ENCODE data around the gene ELANE. TPM values are rescaled to one million over a fixed set of nuclear protein-coding genes. Genes with fewer than 3 reads are reported as not detected.
A peak's percentile ranks its signal among the peaks of the same experiment; 100 is the strongest.

Gene ELANE
- total RNA-seq, 2 donors from 2014 or later: 0.81 TPM; not detected in 1

DNA sequence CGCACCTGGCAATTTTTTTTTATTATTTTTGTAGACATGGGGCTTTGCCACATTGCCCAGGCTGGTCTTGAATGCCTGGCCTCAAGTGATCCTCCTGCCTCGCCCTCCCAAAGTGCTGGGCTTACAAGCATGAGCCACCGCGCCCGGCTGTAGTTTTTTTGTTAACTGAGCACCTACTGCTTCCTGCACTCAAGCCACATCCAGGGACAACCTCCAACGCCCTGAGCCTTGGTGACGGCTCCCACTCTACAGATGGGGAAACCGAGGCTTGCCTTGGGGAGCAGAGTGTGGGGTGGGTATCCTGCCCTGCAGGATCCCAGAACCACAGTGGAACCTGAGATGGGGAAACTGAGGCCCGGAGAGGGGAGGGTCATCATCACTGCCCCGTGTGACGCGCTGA is 3.0 kb downstream of the ELANE start:
- intact Hi-C loops (cut with DNase I, micrococcal nuclease): no loop called here
- DNase-seq (no peak), ATAC-seq (no peak)

DNA sequence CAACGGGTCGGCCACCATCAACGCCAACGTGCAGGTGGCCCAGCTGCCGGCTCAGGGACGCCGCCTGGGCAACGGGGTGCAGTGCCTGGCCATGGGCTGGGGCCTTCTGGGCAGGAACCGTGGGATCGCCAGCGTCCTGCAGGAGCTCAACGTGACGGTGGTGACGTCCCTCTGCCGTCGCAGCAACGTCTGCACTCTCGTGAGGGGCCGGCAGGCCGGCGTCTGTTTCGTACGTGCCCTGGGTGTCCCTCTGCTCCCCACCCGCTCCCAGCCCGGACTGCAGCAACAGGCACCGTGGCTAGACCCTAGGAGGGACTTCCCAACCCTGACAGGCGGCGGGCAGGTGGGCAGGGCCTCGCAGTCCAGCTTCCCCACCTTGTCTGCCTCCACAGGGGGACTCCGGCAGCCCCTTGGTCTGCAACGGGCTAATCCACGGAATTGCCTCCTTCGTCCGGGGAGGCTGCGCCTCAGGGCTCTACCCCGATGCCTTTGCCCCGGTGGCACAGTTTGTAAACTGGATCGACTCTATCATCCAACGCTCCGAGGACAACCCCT is 3.5 kb downstream of the ELANE start:
- no peak for DNase-seq
- intact Hi-C loops (cut with DNase I, micrococcal nuclease): no loop called here
- no peak for ATAC-seq

DNA sequence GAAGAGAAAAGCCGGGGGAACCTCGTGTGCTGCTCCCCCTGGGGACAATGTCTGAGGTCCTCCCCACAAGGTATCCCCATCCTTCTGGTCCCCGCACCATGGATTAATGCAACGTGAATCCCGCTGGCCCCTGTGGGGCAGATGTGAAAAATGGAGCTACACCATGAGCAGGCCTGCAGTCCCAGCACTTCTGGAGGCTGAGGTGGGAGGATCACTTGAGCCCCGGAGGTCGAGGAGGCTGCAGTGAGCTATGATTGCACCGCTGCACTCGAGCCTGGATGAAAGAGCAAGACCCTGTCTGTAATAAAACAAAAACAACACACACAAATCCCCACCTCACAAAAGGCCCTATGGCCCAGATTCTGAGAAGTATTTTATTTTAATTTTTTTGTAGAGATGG is 6.2 kb downstream of the ELANE start:
- DNase-seq: no peak
- no peak for ATAC-seq
- intact Hi-C loops (cut with DNase I, micrococcal nuclease): no loop called here

DNA sequence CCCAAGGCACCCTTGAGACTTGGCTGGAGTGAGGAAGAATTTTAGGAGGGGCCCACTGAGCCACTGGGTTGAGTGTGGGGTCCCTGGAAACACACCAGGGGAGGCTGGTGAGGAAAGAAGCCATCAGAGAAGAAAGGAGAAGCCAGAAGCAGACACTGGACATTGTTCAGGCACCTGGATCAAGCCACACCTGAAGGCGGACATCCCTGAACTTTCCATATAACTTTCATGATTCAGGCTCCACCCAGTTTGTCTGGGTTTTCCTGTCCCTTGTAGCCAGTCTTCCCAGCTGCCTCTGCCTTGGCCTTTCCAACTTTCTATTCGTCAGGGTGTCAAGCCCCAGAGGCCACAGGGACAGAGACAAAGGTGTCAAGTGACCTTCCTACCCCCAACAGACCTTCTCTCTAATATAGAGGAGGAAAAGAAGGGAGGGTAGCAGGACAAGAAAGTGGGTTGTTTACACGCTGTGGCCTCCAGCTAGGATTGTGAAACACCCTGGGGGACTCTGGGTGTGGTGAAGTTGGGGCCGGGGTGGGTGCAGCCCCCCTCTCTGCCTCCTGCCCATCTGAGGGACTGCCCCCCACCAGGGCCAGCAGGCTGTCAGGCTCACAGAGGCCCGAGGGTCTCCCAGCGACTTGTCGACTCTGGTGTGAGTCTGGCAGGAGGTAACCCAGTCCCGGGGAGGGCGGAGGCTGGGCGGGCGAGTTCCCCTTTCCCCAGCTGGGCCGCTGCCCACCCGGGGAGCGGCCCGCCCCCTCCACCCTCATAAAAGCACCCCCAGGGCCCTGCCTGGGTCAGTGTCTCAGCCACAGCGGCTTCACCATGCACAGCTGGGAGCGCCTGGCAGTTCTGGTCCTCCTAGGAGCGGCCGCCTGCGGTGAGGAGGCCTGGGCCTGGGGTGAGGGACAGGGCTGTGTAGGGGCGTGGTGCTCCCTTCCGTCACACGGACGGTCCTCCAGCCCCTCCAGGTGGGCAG is 7.1 kb downstream of the ELANE start, which contains the start of gene CFD:
CFD (plus strand) TSS at position 797 of the 976 bp plus-strand sequence; CDS start at position 823, 26 bp downstream.
- intact Hi-C loops (cut with DNase I, micrococcal nuclease): no loop called here
- DNase-seq (peak; percentile 50 to 63), ATAC-seq (peak; percentile 9)

DNA sequence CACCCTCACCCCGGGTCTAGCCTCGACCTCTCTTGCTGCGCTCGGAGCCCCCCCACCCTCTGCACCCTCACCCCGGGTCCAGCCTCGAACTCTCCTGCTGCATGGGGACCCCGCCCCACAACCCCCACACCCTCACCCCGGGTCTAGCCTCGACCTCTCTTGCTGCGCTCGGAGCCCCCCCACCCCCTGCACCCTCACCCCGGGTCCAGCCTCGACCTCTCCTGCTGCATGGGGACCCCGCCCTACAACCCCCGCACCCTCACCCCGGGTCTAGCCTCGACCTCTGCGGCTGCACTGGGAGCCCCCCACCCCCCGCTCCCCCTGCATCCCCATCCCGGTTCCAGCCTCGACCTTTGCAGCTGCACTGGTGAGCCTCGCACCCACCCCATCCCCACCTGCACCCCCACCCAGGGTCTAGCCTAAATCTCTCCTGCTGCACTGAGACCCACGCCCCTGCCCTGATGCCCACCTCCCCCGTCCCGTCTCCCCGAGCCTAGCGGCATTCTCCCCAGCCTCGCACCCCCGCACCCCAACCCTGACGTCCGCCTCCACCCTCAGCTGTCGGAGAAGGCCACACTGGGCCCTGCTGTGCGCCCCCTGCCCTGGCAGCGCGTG is 9.1 kb downstream of the ELANE start:
- intact Hi-C loops (cut with DNase I, micrococcal nuclease): loop anchor here in 1 of 2 donors (5.0 kb wide), 1 partner anchor 56 kb away; the partner anchor contains the start of gene KISS1R
- DNase-seq: no peak
- ATAC-seq: no peak

DNA sequence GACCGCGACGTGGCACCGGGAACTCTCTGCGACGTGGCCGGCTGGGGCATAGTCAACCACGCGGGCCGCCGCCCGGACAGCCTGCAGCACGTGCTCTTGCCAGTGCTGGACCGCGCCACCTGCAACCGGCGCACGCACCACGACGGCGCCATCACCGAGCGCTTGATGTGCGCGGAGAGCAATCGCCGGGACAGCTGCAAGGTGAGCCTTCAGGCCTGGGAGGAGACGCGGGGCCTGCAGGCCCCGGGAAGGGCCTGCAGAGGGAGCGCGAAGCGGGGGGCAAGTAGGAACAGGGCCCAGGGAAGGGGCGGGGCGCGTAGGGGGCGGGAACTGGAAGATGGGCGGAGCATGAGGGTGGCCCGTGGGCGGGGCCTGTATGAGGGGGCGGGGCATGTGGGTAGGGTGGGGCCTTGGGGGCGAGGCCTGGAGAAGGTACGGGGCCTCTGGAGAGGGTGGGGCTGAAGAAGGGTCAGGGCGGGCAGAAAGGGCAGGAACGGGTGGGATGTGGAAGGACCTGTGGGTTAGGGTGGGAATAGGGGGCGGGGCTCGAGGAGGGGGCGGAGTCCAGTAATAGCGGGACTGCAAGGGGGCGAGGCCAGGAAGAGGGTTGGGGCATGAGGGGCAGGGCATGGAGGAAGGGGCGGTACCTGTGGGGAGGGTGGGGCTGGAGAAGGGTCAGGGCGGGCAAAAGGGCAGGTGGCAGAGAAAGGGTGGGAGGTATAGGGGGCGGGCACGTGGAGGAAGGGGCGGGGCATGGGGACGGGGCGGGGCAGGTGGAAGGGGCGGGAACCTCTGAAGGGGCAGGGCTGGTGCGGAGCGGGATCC is 9.9 kb downstream of the ELANE start:
- intact Hi-C loops (cut with DNase I, micrococcal nuclease): loop anchor here (2.0 to 5.0 kb wide), 2 partner anchors 55 to 59 kb away; partner anchors contain the start of gene KISS1R (in 1 of the 2)
- ATAC-seq (peak; percentile 52), DNase-seq (peak; percentile 71 to 76)

DNA sequence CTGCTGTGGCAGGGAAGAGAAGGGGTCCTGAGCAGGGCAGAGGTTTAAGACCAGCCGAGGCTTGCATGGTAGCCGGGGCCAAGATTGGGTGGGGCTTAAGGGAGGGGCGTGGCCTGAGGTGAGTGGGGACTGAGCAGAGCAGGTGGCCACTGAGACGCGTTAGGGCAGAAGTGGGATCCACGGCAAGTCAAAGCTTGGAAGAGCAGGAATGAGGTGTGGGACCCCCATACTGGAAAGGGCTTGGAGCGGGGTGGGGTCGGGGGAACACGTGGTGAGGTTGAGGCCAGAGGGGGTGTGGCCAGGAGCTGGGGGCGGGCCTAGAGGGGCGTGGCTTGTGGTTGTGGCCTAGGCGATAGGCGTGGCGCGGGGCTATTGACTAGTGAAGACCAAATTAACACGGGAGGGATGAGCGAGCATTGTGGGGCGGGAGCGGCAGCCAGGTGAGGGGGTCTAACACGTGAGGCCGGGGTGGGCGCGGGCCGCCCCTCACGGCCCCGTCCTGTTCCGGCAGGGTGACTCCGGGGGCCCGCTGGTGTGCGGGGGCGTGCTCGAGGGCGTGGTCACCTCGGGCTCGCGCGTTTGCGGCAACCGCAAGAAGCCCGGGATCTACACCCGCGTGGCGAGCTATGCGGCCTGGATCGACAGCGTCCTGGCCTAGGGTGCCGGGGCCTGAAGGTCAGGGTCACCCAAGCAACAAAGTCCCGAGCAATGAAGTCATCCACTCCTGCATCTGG is 10.6 kb downstream of the ELANE start:
- ATAC-seq: peak; percentile 46
- intact Hi-C loops (cut with DNase I, micrococcal nuclease): loop anchor here (2.0 to 5.0 kb wide), 2 partner anchors 55 to 58 kb away; partner anchors contain the start of gene KISS1R (in 1 of the 2)
- peak; percentile 78 to 82 for DNase-seq

DNA sequence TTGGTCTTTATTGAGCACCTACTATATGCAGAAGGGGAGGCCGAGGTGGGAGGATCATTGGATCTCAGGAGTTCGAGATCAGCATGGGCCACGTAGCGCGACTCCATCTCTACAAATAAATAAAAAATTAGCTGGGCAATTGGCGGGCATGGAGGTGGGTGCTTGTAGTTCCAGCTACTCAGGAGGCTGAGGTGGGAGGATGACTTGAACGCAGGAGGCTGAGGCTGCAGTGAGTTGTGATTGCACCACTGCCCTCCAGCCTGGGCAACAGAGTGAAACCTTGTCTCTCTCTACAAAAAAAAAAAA is 11.2 kb downstream of the ELANE start:
- intact Hi-C loops (cut with DNase I, micrococcal nuclease): loop anchor here (2.0 to 5.0 kb wide), 2 partner anchors 54 to 58 kb away; partner anchors contain the start of gene KISS1R (in 1 of the 2)
- DNase-seq (no peak), ATAC-seq (no peak)

DNA sequence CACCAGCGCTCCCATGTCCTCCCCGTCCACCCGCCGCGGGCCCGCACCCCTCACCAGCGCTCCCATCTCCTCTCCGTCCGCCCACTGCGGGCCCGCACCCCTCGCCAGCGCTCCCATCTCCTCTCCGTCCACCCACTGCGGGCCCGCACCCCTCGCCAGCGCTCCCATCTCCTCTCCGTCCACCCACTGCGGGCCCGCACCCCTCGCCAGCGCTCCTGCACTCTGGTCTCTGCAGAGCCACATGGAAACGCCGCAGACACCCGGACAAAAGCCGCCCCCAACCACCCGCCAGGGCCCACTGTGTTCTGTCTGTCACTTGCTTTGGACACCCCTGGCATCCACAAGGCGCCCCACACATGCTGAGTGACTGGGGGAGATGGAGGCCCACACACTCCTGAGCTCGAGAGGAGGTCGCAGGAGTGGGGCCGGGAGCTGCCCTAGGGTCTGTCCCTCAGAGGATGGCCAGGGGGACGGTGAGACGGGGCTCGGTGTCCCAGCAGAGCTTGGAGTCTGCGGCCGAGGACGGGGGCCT is 14.7 kb downstream of the ELANE start:
- no peak for DNase-seq
- ATAC-seq: no peak
- intact Hi-C loops (cut with DNase I, micrococcal nuclease): no loop called here

DNA sequence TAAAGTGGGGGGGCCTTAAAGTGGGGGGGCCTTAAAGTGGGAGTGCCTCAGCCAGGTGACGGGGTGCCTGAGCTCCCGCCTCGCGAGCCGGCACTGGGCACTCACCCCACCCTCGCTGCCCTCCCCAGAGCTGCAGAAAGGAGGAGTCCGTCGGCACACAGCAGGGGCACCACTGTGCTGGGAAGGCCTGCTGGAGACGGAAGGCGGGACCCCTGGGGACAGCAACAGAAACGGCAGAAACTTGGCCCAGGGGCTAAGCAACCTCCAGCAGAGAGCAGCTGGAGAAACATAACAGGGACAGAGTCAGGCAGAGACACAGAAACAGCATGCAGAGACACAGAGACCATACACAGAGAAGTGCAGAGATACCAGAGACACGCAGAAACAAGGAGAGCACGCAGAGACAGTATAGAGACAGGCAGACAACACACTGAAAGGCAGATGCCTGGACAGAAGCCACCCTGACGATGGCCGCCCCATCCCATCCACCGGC is 15.2 kb downstream of the ELANE start:
- no peak for ATAC-seq
- no peak for DNase-seq
- intact Hi-C loops (cut with DNase I, micrococcal nuclease): no loop called here

DNA sequence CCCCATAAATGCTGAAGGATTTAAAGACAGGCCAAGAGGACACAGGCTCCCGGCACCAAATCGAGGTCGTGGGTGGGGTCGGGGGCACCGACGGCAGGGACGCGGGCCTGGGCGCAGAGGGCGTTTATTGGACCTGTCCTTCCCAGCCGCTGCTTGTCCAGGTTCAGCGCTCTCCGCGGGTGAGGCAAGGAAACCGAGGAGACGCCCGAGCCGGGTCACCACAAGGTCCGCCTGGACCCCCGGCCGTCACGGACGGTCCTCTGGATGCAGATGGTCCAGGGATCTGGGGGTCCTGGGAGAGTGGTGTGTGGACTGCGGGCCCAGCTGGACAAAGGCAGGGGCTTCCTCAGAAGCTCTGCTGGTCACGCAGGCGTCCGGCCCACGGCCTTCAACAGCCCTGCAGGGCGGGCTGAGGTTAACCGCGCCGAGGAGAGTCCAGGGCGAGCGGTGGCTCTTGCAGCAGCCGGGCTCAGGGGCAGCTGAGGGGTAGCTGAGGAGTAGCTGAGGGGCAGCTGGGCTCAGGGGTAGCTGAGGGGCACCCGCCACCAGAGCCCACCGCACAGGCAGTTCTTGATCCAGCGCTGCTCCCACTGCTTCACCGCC is 15.9 kb downstream of the ELANE start:
- ATAC-seq: no peak
- intact Hi-C loops (cut with DNase I, micrococcal nuclease): no loop called here

DNA sequence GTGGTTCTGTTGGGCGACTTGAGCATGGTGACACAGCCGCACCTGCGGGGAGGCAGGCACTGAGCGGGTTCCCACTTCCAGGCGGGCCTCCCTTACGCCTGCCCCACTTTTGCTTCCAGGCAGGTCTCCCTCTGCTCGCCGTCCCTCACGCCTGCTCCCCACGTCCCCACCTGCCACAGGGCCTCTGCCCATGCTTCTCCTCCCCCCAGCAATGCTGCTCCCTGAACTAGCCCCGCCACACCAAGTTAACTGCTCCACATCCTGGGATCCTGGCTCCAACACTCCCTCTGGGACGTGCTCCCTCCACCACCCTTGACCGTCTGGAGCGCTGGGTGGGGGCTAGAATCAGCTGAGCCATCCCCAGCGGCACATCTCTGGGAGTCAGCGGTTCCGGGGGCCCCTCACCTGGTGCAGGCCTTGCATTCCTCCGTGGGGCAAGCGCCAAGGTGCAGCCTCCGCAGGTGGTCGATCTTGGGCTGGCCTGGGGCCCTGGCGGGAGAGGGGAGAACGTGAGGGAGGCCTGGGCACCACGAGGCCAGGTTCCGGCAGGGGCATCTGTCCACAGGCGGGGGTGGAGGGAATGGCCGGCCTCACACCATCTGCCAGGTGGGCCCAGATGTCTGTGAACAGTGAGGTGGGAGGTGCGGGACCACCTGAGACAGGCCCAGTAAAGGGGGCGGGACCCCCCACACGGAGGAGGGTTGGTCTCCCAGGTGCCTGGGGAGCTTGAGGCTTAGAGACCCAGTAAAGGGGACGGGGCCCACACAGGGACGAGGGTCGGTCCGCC is 16.5 kb downstream of the ELANE start:
- DNase-seq (no peak), ATAC-seq (no peak)
- intact Hi-C loops (cut with DNase I, micrococcal nuclease): no loop called here

More for the DNA sequence above, 15.9 kb downstream of the ELANE start:
- no peak for DNase-seq

DNA sequence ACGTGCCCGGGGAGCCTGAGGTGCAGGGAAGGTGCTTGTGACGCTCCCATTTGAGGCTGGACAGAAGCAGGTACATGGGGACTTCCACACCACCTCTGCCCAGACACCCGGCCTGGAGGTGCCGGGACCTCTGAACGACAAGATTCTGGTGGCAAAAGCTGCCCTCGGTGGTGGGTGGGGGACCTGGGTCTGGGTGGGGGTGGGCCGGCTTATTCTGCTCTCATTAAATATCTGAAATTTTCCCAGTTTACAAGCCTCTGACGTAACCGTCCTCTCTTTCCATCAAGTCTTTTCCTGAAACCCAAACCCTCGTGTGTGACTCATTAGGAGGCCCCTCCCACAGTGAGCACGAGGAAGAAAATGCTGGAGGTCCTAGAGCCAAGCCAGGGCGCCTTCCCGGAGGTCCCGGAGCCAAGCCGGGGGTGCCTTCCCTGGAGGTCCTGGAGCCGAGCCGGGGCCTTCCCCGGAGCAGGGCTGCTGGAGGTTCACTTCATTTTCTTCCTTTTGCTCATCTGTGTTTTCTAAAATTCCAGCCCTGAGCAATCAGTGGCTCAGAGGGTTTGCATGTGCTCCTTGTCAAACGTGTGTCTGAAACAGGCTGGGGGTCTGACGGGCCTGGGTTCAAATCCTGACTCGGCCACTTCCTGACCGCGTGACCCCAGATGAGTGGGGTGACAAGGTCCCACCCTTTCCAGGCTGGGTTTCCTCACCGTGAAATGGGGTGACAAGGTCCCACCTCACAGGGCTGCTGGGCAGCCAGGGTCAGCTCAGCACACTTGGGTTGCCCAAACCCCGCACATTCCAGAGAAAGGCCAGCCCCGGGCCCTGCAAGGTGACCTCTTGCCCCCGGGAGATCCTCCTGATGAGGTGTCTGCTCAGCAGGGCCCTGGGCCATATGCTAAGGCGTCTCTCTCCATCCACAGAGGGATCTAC is 17.4 kb downstream of the ELANE start:
- intact Hi-C loops (cut with DNase I, micrococcal nuclease): no loop called here
- DNase-seq (peak; percentile 45 to 69), ATAC-seq (no peak)

DNA sequence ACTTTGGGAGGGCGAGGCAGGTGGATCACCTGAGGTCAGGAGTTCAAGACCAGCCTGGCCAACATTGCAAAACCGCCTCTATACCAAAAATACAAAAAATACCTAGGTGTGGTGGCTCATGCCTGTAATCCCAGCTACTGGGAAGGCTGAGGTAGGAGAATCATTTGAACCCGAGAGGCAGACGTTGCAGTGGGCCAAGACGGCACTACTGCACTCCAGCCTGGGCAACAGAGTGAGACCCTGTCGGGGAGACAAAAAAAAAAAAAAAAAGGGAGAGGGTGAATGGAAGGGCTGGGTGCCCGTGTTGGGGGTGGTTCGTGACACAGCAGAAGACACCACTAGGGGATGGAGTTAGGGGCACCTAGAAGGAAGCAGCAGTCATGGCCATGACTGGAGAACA is 18.2 kb downstream of the ELANE start:
- no peak for ATAC-seq
- DNase-seq: no peak
- intact Hi-C loops (cut with DNase I, micrococcal nuclease): no loop called here

DNA sequence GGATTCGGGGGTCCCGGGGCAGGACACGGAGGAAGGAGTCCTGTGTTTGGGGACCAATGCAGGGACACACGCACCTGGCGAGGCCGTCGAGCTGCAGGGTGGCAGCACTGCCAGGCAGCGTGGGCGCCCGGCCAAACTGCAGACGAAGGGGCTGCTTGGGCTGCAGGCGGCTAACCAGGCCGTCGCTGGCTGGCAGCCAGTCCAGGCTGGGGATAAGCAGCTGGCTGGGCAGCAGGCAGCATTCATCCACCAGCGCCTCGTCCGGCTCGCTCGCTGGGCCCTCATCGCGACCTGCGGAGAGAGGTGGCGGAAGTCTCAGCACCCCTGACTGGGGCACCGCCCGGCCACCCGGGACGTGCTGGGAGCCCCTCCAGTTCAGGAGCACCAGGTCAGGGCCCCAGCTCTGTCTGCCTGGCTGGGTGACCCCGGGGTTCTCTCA is 18.9 kb downstream of the ELANE start:
- intact Hi-C loops (cut with DNase I, micrococcal nuclease): no loop called here
- DNase-seq (no peak), ATAC-seq (no peak)

Data from left colon (tissue), 2 donors.